ENCODE results near the gene CD160. TPM values are rescaled to one million over a fixed set of nuclear protein-coding genes. Genes with fewer than 3 reads are reported as not detected.

The CD160 gene
- total and polyA plus RNA-seq, 3 donors from 2014 or later, result 0.31 to 0.45 TPM; not detected in 1

DNA sequence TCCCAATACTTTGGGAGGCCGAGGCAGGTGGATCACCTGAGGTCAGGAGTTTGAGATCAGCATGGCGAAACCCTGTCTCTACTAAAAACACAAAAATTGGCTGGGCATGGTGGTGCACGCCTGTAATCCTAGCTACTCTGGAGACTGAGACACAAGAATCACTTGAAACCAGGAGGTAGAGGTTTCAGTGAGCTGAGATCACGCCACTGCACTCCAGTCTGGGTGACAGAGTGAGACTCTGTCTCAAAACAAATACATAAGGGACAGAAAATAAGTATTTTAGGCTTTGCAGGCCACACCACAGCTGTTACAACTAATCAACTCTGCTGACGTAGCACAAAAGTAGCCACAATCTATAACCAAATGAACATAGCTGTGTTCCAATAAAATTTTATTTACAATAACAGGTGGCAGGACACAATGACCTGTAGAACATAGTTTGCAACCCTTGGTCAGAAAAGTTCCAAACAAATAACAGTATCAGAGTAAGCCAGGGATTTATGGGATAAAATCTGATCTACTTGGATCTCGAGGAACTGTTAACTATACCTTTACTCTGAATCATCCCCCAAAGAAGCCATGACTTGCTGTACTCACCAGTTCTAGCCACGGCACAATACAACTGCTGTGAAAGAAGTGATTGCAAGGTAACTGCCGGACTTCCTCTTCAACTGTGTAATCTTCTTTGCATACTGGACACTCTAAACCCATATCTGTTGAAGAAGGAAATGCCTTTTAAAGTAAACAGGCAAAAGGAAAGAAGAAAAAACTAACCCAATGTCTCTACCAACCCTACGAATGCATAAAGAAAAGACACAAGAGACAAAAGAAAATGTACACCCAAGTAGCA, 28.3 kb downstream of the CD160 start:
- Histone ChIP-seq H3K27ac (no peak overlapping the region), H3K9me3 (no peaks in the 10 kb centered on the region), H3K36me3 (ENCODE audit: low read depth, missing control alignments) (no peaks in the 10 kb centered on the region), H3K4me1 (no peaks in the 10 kb centered on the region), H3K4me3 (no peak overlapping the region), H3K27me3 (no peaks in the 10 kb centered on the region)
- no peak for TF ChIP-seq POLR2A (IDR thresholded peaks at IDR 0.05)
- TF ChIP-seq, protein P1, sequence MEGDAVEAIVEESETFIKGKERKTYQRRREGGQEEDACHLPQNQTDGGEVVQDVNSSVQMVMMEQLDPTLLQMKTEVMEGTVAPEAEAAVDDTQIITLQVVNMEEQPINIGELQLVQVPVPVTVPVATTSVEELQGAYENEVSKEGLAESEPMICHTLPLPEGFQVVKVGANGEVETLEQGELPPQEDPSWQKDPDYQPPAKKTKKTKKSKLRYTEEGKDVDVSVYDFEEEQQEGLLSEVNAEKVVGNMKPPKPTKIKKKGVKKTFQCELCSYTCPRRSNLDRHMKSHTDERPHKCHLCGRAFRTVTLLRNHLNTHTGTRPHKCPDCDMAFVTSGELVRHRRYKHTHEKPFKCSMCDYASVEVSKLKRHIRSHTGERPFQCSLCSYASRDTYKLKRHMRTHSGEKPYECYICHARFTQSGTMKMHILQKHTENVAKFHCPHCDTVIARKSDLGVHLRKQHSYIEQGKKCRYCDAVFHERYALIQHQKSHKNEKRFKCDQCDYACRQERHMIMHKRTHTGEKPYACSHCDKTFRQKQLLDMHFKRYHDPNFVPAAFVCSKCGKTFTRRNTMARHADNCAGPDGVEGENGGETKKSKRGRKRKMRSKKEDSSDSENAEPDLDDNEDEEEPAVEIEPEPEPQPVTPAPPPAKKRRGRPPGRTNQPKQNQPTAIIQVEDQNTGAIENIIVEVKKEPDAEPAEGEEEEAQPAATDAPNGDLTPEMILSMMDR (IDR thresholded peaks at IDR 0.05), result no peak
- DNase-seq, result no peak
- WGBS, 2 donors, result 95 to 96% methylated on average over 9 of the region's 9 CpGs
- intact Hi-C loops (cut with DNase I; ENCODE audit: low total_unique reads), result no loop called here

DNA sequence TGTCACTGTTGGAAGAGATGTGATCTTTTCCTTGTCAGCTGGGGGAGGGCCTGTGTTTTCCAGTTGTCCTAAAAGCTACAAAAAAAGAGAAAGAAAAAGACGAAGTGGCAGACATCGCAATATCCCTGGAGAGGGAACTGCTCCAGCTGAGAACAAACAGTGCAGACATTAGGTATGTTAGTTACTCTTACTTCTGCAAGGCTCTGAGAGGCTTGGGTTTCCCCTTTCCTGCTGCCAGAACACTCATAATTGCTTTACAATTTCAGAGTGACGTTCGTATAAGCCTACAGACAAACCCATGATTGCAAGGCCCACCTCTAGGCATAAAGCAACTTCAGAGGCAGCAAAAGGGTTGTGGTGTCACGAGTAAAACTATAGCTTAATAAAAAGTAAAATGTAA, 31.1 kb downstream of the CD160 start:
- DNase-seq, result no peak
- no peaks in the 10 kb centered on the region for H3K4me1 ChIP-seq
- H3K36me3 ChIP-seq (ENCODE audit: low read depth, missing control alignments), result no peaks in the 10 kb centered on the region
- intact Hi-C loops (cut with DNase I; ENCODE audit: low total_unique reads), result no loop called here
- no peaks in the 10 kb centered on the region for H3K9me3 ChIP-seq
- no peak overlapping the region for H3K4me3 ChIP-seq
- TF ChIP-seq POLR2A (IDR thresholded peaks at IDR 0.05), result no peak
- TF ChIP-seq, protein P1 (IDR thresholded peaks at IDR 0.05), result no peak
- H3K27ac ChIP-seq, result no peak overlapping the region
- WGBS, 2 donors, result 85 to 89% methylated on average over 5 of the region's 5 CpGs
- H3K27me3 ChIP-seq, result no peaks in the 10 kb centered on the region

DNA sequence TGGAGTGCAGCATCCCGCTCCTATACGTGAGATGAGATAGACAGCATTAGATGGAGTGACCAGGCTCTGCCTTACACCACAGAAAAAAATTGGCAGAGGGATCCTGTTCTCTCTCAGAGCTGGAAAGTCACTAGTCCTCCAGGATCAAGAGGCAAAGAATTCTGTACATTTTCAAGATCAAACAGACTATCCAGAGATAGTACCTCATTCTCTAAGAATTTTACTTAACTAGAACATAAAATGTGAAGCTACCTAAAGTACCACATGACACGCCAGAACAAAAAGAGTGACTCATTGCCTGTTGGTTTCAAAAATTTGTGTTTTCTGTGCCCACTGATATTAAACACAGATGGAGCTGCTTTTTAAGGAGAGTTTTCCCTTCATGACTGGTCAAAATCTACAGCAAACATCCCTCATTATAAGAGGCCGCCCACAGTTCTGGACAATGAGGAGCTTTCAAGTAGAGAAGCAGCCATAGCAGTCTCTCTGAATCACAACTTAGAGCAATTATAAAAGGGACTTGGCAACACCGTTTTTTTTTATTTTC, 32.3 kb downstream of the CD160 start:
- Histone ChIP-seq H3K27ac (peak overlapping the region in 1 of 2 donors; percentile 30), H3K9me3 (no peaks in the 10 kb centered on the region), H3K4me3 (no peak overlapping the region), H3K36me3 (ENCODE audit: low read depth, missing control alignments) (no peaks in the 10 kb centered on the region), H3K27me3 (no peaks in the 10 kb centered on the region), H3K4me1 (no peaks in the 10 kb centered on the region)
- intact Hi-C loops (cut with DNase I; ENCODE audit: low total_unique reads), result no loop called here
- TF ChIP-seq, protein P1 (IDR thresholded peaks at IDR 0.05), result no peak
- TF ChIP-seq POLR2A (IDR thresholded peaks at IDR 0.05), result no peak
- no peak for DNase-seq
- WGBS, 2 donors, result 84 to 87% methylated on average over 5 of the region's 5 CpGs

DNA sequence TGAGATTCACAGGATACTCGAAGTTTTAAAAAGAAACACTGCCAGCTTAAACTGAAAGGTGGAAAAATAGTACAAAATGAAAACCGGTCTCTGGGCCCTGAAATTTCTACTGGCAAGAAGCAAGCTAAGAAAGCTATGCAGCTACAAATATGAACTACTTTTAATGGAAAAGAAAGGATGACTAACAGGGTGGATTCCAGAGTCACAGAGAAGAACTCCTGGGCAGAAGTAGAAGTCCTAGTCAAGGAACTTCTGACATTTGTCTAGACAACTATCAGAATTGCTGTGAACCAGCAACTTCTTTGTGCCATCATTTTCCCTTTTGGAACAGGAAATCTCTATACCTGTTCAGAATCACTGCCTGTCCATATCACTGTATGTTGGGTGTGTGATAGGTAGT, 38.1 kb downstream of the CD160 start:
- no peaks in the 10 kb centered on the region for H3K9me3 ChIP-seq
- WGBS, 2 donors, result 80 to 86% methylated on average over 2 of the region's 2 CpGs
- H3K4me1 ChIP-seq, result no peaks in the 10 kb centered on the region
- no peak overlapping the region for H3K4me3 ChIP-seq
- H3K36me3 ChIP-seq (ENCODE audit: low read depth, missing control alignments), result no peaks in the 10 kb centered on the region
- H3K27me3 ChIP-seq, result no peaks in the 10 kb centered on the region
- intact Hi-C loops (cut with DNase I; ENCODE audit: low total_unique reads), result no loop called here
- H3K27ac ChIP-seq, result no peak overlapping the region
- no peak for TF ChIP-seq POLR2A (IDR thresholded peaks at IDR 0.05)
- TF ChIP-seq, protein P1 (IDR thresholded peaks at IDR 0.05), result no peak
- no peak for DNase-seq

All from testis (tissue), 3 donors.